Upper lobe of left lung (tissue), 6 donors: ENCODE results near the gene SLC25A23. TPM values are rescaled to one million over a fixed set of nuclear protein-coding genes. Genes with fewer than 3 reads are reported as not detected.

Source experiments
- ATAC-seq, 2 donors: fragments of 200-7000 bp; cut with Tn5 transposase; one replicate each; pipeline ENCODE4 v1.9.1; 2022; ENCODE audit warnings: mild to moderate bottlenecking in 2 of 2, moderate library complexity in 2 of 2; ENCODE audit not compliant: low FRiP score in 2 of 2
- DNase-seq, 2 donors: peaks; one replicate each; pipeline ENCODE4 v3.0.0-alpha.2; 2019 to 2020
- H3K27ac ChIP-seq, 4 donors: fragments of 200-600 bp; sonication (generic); one replicate each; pipeline ENCODE4 v1.5.1; 2016 to 2019
- H3K27me3 ChIP-seq, 4 donors: fragments of 200-600 bp; sonication (generic); one replicate each; pipeline ENCODE4 v1.5.1; 2017 to 2019
- H3K36me3 ChIP-seq, 4 donors: fragments of 200-600 bp; sonication (generic); one replicate each; pipeline ENCODE4 v1.5.1; 2016 to 2019
- H3K4me1 ChIP-seq, 4 donors: fragments of 200-600 bp; sonication (generic); one replicate each; pipeline ENCODE4 v1.5.1; 2018 to 2019
- H3K4me3 ChIP-seq, 4 donors: fragments of 200-600 bp; sonication (generic); one replicate each; pipeline ENCODE4 v1.5.1; 2017 to 2019; ENCODE audit warnings: mild to moderate bottlenecking in 2 of 4, moderate library complexity in 1 of 4
- H3K9me3 ChIP-seq, 4 donors: fragments of 200-600 bp; sonication (generic); one replicate each; pipeline ENCODE4 v1.5.1; 2018 to 2019
- CTCF ChIP-seq, 6 experiments: fragments of 450-650 bp in 4 of 6; fragments of 200-600 bp in 2 of 6; sonication (generic) in 2 of 6; IDR thresholded peaks; one replicate each; pipeline ENCODE4 v1.5.1; 2016 to 2019; ENCODE audit warnings: antibody characterized with exemption in 6 of 6
- EP300 ChIP-seq, 4 donors: sonication (generic); formaldehyde crosslinking; IDR thresholded peaks; one replicate each; pipeline ENCODE4 v1.5.1; 2017; ENCODE audit warnings: antibody characterized with exemption in 4 of 4, control low read depth in 2 of 4
- POLR2A ChIP-seq, 4 donors: fragments of 450-650 bp; IDR thresholded peaks; one replicate each; pipeline ENCODE4 v1.5.1; 2016 to 2017; ENCODE audit warnings: antibody characterized with exemption in 4 of 4, mild to moderate bottlenecking in 2 of 4
- POLR2AphosphoS5 ChIP-seq, 2 donors: sonication (generic); formaldehyde crosslinking; IDR thresholded peaks; one replicate each; pipeline ENCODE4 v1.5.1; 2017; ENCODE audit warnings: antibody characterized with exemption in 2 of 2
- WGBS, 2 donors: methylation state at CpG; one replicate each; pipeline ENCODE4 v1.1.5; 2017 to 2018; 5-methylcytosine and 5-hydroxymethylcytosine counted together
- total RNA-seq, 6 donors: library from RNA; depleted of rRNA in 4 of 6; stranded (reverse); fragments of >200 nt in 4 of 6; gene quantifications; one replicate each; pipeline versions ENCODE4 v1.1.0 to v1.2.1, GENCODE V29; 2016 to 2021
- donor health status: DM: no; HTN: no; CAD: no; lungs with moderate emphysema.
- donor health status: DM: no; HTN: yes; CAD: no; lungs with severe emphysema.

SLC25A23 gene
- total RNA-seq, 6 donors from 2014 or later = 29.3 to 133 (median 64.5) TPM

DNA sequence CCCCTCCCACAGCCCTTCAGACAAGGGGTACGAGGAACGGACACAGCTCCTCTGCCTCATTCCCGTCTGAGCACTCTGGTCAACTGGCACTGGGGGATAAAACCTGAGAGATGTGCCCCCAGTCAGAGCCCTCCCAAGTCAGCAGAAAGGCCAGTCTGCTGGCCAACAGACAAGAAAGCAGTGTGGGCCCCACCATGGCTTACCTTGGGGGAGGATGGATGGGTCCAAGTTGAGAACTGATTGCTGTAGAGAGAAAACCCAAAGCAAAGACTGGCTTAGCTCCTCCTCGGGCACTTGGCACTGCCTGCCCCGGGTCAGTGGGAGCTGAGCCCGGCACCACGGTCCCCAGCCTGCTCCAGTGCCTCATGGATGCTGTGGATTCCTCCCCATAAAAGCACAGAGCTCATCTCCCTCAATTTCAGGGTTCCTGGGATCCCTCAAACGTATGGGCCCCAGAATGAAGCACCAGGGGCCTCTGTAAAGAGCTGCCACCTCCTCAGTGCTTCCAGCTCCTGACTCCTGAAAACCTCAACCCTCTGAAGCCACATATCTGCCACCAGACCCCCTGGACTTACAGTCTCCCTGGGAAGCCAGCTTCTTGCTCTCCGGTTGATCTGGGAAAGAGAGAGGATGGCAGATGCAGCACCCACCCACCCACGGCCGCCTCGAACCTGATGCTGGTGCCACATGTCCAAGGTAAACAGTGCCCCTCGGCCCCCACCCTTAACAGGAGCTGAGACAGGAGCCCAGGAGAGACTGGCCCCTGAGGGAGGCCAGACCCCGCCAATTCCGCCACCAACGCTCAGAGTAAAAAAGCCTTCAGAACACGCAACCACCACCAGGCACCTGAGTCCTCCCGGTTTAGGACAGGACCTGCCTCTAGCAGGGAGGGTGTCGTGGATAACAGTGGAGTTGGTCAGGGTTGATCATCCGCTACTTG, 38.2 kb downstream of the SLC25A23 start:
- 76 to 86% methylated on average over 9 to 20 of the region's 20 CpGs for WGBS, 2 donors
- H3K27ac ChIP-seq = no peak overlapping the region
- ATAC-seq = no peak
- no peak for TF ChIP-seq EP300 (IDR thresholded peaks at IDR 0.05)
- TF ChIP-seq POLR2AphosphoS5 (IDR thresholded peaks at IDR 0.05) = no peak
- no peak for TF ChIP-seq CTCF (IDR thresholded peaks at IDR 0.05)
- TF ChIP-seq POLR2A (IDR thresholded peaks at IDR 0.05) = no peak
- peaks cover 19 to 38% (median 22%) of the 10 kb centered on the region in 4 donors for H3K4me1 ChIP-seq
- H3K9me3 ChIP-seq = no peaks in the 10 kb centered on the region
- no peaks in the 10 kb centered on the region for H3K27me3 ChIP-seq
- no peak for DNase-seq
- H3K36me3 ChIP-seq = peaks cover 31 to 61% (median 57%) of the 10 kb centered on the region in 4 donors
- H3K4me3 ChIP-seq = no peak overlapping the region

GRCh38 chr19:6418562-6418932, 41.0 kb downstream of the SLC25A23 start:
- ATAC-seq = no peak
- Histone ChIP-seq H3K27ac (no peak overlapping the region), H3K4me1 (peaks cover 13 to 25% (median 16%) of the 10 kb centered on the region in 4 donors), H3K36me3 (peaks cover 51 to 86% (median 82%) of the 10 kb centered on the region in 4 donors), H3K27me3 (no peaks in the 10 kb centered on the region), H3K4me3 (no peak overlapping the region), H3K9me3 (no peaks in the 10 kb centered on the region)
- DNase-seq = peak in 1 of 2 donors; percentile 69
- 94 to 96% methylated on average over 19 of the region's 19 CpGs for WGBS, 2 donors
- TF ChIP-seq CTCF (IDR thresholded peaks at IDR 0.05) (no peak), POLR2AphosphoS5 (IDR thresholded peaks at IDR 0.05) (no peak), EP300 (IDR thresholded peaks at IDR 0.05) (no peak), POLR2A (IDR thresholded peaks at IDR 0.05) (no peak)

DNA sequence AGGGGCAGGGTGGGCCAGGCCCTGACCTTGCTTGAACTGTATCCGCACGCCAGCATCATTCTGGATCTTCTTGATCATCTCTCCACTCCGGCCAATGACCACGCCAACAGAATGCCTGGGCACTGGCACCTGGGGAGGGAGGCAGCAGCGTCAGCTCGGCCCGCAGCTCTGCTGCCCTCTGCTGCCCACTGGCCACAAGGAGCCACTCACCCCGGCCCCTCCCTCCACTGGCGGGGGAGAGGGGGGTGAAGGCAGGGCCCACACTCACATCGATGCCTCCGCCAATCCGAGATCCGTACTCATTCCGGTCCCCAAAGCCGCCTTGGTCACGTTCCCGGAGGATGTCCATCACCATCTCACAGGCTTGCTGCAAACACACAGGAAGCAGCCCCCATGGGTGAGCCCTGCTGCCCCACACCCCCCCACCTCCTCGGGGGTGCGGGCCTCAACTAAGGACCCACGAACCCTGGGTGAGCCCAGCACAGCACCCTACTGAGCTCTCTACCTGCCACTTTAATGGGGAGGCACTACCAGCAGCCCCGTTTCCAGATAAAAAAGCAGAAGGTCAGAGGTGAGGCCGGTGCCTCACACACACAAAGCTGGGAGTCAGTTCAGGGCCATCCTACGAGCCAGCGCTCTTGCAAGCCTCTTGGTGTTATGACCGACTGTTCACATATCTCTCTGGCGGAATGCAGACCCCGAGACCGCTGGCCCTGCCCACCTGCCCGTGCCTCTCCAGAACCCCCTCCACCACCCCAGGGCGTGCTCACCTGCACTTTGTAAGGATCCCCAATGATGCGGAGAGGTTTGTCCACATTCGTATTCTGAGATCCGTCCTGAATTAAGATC, 41.7 kb downstream of the SLC25A23 start:
- Histone ChIP-seq H3K4me1 (peaks cover 7 to 24% (median 12%) of the 10 kb centered on the region in 4 donors), H3K27me3 (no peaks in the 10 kb centered on the region), H3K27ac (no peak overlapping the region), H3K4me3 (no peak overlapping the region), H3K9me3 (no peaks in the 10 kb centered on the region), H3K36me3 (peaks cover 51 to 88% (median 82%) of the 10 kb centered on the region in 4 donors)
- DNase-seq (peak in 1 of 2 donors; percentile 77), ATAC-seq (peak in 1 of 2 donors; percentile 15)
- TF ChIP-seq POLR2AphosphoS5 (IDR thresholded peaks at IDR 0.05) (no peak), CTCF (IDR thresholded peaks at IDR 0.05) (peak in 2 of 6 experiments; percentile 21 to 37), EP300 (IDR thresholded peaks at IDR 0.05) (no peak), POLR2A (IDR thresholded peaks at IDR 0.05) (no peak)
- 84% methylated on average over 15 to 28 of the region's 33 CpGs for WGBS, 2 donors

DNA sequence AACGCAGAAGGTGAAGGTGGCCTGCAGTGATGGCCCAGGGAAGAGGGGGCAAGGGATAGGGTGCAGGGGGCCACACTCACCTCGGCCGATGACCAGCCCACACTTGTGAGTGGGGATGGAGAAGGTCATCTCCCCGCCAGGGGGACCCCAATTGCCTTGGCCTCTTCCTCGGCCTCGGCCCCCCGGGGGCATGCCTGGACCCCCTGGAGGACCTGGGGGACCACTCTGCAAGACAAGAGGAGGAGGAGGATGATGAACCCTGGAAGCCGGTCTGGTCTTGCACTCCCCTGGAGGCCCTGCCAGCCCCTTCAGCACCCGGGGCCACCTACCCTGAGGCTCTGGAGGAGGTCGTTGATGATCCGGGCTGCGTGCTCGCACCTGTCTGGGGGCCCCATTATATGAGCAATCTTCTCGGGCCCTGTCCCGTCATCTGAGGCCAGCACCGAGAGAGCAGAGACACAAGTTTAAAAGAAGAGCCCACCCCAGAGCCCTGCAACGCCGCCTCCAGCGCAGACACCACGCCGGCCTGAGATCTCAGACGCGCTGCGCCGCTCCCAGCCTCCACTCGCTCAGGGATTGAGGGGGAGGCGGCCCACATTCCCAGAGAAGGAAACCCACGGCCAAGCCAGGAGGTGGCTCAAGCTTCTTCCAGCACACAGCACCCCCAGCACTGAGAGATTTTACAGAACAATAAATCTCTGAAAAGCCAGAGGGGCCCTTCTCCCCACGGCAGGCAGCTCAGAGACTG, 42.8 kb downstream of the SLC25A23 start:
- Histone ChIP-seq H3K27ac (no peak overlapping the region), H3K4me1 (peaks cover 0 to 18% (median 5%) of the 10 kb centered on the region in 4 donors), H3K36me3 (peaks cover 51 to 85% (median 78%) of the 10 kb centered on the region in 4 donors), H3K27me3 (no peaks in the 10 kb centered on the region), H3K9me3 (no peaks in the 10 kb centered on the region), H3K4me3 (no peak overlapping the region)
- WGBS, 2 donors = 94 to 96% methylated on average over 20 to 26 of the region's 29 CpGs
- TF ChIP-seq EP300 (IDR thresholded peaks at IDR 0.05) (no peak), POLR2A (IDR thresholded peaks at IDR 0.05) (no peak)
- ATAC-seq = no peak
- DNase-seq = peak in 1 of 2 donors; percentile 75
